DND-41 (cell line): Measurements from ENCODE around the gene AGPAT1.

ENCODE experiments used
- EZH2 ChIP-seq: IDR thresholded peaks from 3 replicates; pipeline ENCODE4 v1.6.1; 2012; ENCODE audit warnings: borderline replicate concordance, low read depth, mild to moderate bottlenecking, moderate library complexity, low read length, inconsistent platforms; ENCODE audit not compliant: severe bottlenecking
- TF ChIP-seq, protein P1 (sequence below): IDR thresholded peaks from 2 replicates; pipeline ENCODE4 v1.5.1; 2012; ENCODE audit warnings: borderline replicate concordance, low read length, moderate library complexity, mild to moderate bottlenecking; ENCODE audit not compliant: poor library complexity, severe bottlenecking; ENCODE audit errors: extremely low read depth

DNA sequence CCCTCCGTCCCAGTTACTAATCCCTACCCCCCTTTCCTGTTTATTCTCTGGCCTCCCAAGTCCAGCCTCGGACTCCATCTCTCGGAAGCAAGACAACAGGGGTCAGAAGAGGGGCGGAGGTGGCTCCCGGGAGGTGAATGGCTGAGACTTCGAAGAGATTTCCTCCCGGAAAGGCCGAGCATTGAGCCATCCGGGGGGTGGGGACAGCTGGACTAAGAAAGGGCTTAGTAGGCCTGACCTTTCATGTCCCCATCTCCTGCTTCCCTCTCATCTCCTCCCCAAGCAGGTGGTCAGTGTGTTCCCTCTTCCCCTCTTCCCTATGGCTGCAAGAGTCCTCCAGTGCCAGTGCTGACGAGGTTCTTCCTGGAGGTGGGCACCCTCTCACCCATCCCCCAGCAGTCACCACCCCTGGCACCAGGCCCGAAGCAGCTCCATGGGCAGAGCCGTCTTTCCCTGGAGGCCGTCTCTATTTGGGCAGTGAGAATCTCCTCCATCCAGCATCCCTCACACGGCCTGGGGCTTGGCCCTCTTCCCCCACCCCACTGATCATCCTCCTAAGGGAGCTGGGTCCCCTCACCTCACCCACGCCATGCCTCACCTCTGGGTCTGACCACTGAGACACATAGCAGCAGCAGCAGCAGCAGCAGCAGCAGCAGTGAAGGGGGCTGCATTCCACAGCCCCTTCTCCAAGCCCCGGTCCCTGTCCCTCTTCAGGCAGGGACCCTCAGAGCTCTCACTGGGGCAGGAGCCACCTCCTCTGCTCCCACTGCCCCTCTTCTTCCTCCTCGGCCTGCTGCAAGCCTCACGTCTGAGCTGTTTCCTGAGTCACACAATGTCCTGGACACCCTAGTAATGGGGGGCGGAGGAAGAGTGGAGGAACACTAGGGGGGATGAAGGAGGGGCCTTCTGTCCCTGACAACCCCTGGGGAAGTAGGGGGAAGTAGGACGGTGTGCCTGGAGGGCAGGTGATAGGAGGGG is 47.7 kb upstream of the AGPAT1 start, which contains the start of gene NOTCH4:
- TF ChIP-seq, protein P1, sequence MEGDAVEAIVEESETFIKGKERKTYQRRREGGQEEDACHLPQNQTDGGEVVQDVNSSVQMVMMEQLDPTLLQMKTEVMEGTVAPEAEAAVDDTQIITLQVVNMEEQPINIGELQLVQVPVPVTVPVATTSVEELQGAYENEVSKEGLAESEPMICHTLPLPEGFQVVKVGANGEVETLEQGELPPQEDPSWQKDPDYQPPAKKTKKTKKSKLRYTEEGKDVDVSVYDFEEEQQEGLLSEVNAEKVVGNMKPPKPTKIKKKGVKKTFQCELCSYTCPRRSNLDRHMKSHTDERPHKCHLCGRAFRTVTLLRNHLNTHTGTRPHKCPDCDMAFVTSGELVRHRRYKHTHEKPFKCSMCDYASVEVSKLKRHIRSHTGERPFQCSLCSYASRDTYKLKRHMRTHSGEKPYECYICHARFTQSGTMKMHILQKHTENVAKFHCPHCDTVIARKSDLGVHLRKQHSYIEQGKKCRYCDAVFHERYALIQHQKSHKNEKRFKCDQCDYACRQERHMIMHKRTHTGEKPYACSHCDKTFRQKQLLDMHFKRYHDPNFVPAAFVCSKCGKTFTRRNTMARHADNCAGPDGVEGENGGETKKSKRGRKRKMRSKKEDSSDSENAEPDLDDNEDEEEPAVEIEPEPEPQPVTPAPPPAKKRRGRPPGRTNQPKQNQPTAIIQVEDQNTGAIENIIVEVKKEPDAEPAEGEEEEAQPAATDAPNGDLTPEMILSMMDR = no peak
- no peak for TF ChIP-seq EZH2
